Neural progenitor cell (in vitro differentiated cells): ENCODE measurements around the gene IFT122. TPM values are rescaled to one million over a fixed set of nuclear protein-coding genes. Genes with fewer than 3 reads are reported as not detected.
A peak's percentile ranks its signal among the peaks of the same experiment; 100 is the strongest.
"Not testable (repeated sequence)": the region's sequence is repeated elsewhere in the genome, so short reads cannot be mapped to it uniquely, and the experiment has no call there.

Experiments used
- DNase-seq: peaks from one replicate; pipeline ENCODE4 v3.0.0-alpha.2; 2016; ENCODE audit warnings: low spot score
- H2AFZ ChIP-seq: fragments of 200-600 bp; sonication (generic); replicated peaks from 2 replicates; pipeline ENCODE4 v1.6.1; 2016; ENCODE audit warnings: antibody characterized with exemption
- H3F3A ChIP-seq: fragments of 200-600 bp; sonication (generic); 2 replicates; pipeline ENCODE4 v1.6.1; 2016; ENCODE audit warnings: antibody characterized with exemption, low read depth
- H3K27ac ChIP-seq: fragments of 200-600 bp; sonication (generic); 2 replicates; pipeline ENCODE4 v1.5.1; 2016; ENCODE audit warnings: mild to moderate bottlenecking
- H3K27me3 ChIP-seq: fragments of 200-600 bp; sonication (generic); 2 replicates; pipeline ENCODE4 v1.6.1; 2016; ENCODE audit warnings: mild to moderate bottlenecking, moderate library complexity
- H3K36me3 ChIP-seq: fragments of 200-600 bp; sonication (generic); 2 replicates; pipeline ENCODE4 v1.5.1; 2016
- H3K4me1 ChIP-seq: fragments of 200-600 bp; sonication (generic); 2 replicates; pipeline ENCODE4 v1.6.1; 2016; ENCODE audit warnings: mixed run types
- H3K4me2 ChIP-seq: fragments of 200-600 bp; sonication (generic); 2 replicates; pipeline ENCODE4 v1.6.1; 2016
- H3K4me3 ChIP-seq: fragments of 200-600 bp; sonication (generic); 2 replicates; pipeline ENCODE4 v1.5.1; 2016
- H3K79me2 ChIP-seq: fragments of 200-600 bp; sonication (generic); 2 replicates; pipeline ENCODE4 v1.6.1; 2016; ENCODE audit warnings: low read depth
- H3K9ac ChIP-seq: fragments of 200-600 bp; sonication (generic); 2 replicates; pipeline ENCODE4 v1.6.1; 2016
- H3K9me3 ChIP-seq: fragments of 200-600 bp; sonication (generic); 2 replicates; pipeline ENCODE4 v1.5.1; 2016; ENCODE audit warnings: low read depth
- H4K20me1 ChIP-seq: fragments of 200-600 bp; sonication (generic); 2 replicates; pipeline ENCODE4 v1.6.1; 2016; ENCODE audit warnings: low read depth
- H3K27ac Mint-ChIP-seq: 3 replicates; pipeline ENCODE4 v1.8.0; 2021; ENCODE audit warnings: mixed read lengths
- H3K27me3 Mint-ChIP-seq: 2 replicates; pipeline ENCODE4 v1.8.0; 2022; ENCODE audit warnings: low read depth, mild to moderate bottlenecking, inconsistent platforms, moderate library complexity, mixed read lengths; ENCODE audit not compliant: insufficient read depth
- H3K36me3 Mint-ChIP-seq: 3 replicates; pipeline ENCODE4 v1.8.0; 2021; ENCODE audit warnings: mixed read lengths
- H3K4me1 Mint-ChIP-seq: 3 replicates; pipeline ENCODE4 v1.8.0; 2021; ENCODE audit warnings: mixed read lengths
- H3K4me3 Mint-ChIP-seq: 3 replicates; pipeline ENCODE4 v1.8.0; 2021; ENCODE audit warnings: mild to moderate bottlenecking, moderate library complexity, mixed read lengths
- H3K9me3 Mint-ChIP-seq: 3 replicates; pipeline ENCODE4 v1.8.0; 2020; ENCODE audit warnings: mixed read lengths
- CTCF ChIP-seq: fragments of 200-600 bp; sonication (generic); IDR thresholded peaks from 2 replicates; pipeline ENCODE4 v1.5.1; 2017; ENCODE audit warnings: antibody characterized with exemption, mild to moderate bottlenecking
- EZH2 ChIP-seq: fragments of 200-600 bp; sonication (generic); IDR thresholded peaks from 2 replicates; pipeline ENCODE4 v1.6.1; 2017; ENCODE audit warnings: antibody characterized with exemption, mild to moderate bottlenecking, moderate library complexity
- EZH2phosphoT487 ChIP-seq: fragments of 200-600 bp; sonication (generic); IDR thresholded peaks from 2 replicates; pipeline ENCODE4 v1.6.1; 2017; ENCODE audit warnings: antibody characterized with exemption
- total RNA-seq: library from RNA; depleted of rRNA; stranded (reverse); fragments of >200 nt; gene quantifications from 2 replicates; pipeline ENCODE4 v1.2.3, GENCODE V29; 2015; ENCODE audit warnings: low replicate concordance

IFT122 gene
- total RNA-seq, 1 donor from 2014 or later = 48.0 TPM

- no peaks in the 10 kb centered on the region for H3K36me3 ChIP-seq
Measured at GRCh38 chr3:129412542-129413198, 27.4 kb upstream of the IFT122 start.

DNA sequence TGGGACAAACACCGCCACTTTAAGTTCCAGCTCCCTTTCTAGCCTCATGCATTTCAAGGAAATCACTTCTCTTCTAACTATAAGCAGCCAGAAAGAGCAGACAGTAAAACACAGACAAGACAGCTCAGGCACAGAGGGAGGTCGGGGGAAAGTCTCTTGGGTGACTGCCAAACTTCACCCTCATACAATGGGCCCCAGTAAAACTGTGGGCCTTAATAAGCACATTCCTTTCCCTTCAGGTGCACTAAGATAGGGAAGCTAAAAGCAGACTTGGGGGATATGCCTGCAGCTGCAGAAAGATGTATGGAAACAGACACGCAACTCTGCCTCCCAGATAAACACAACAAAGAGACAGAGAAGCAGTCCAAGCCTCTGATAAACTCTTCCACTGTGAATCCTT is 26.8 kb upstream of the IFT122 start:
- not testable (repeated sequence) for H3K4me1 ChIP-seq, H3K36me3 Mint-ChIP-seq, H3K9me3 ChIP-seq, DNase-seq, H3K4me3 Mint-ChIP-seq, H3K4me3 ChIP-seq, H3K9ac ChIP-seq, H3F3A ChIP-seq, H3K79me2 ChIP-seq, H3K36me3 ChIP-seq, H4K20me1 ChIP-seq, H3K9me3 Mint-ChIP-seq, H3K27ac ChIP-seq, H3K27me3 ChIP-seq, H2AFZ ChIP-seq, H3K4me2 ChIP-seq, H3K4me1 Mint-ChIP-seq, H3K27ac Mint-ChIP-seq, H3K27me3 Mint-ChIP-seq

More at GRCh38 chr3:129412542-129413198, 27.4 kb upstream of the IFT122 start:
- H3K36me3 Mint-ChIP-seq = peaks cover 2% of the 10 kb centered on the region
- Histone ChIP-seq H3K27ac (no peak overlapping the region), H3F3A (no peaks in the 10 kb centered on the region), H4K20me1 (no peaks in the 10 kb centered on the region), H3K4me3 (no peak overlapping the region), H3K79me2 (no peaks in the 10 kb centered on the region), H2AFZ (no peak overlapping the region), H3K4me2 (no peak overlapping the region), H3K27me3 (no peaks in the 10 kb centered on the region), H3K9ac (no peak overlapping the region), H3K4me1 (no peaks in the 10 kb centered on the region), H3K9me3 (no peaks in the 10 kb centered on the region)
- H3K27ac Mint-ChIP-seq = peak overlapping the region; percentile 72
- no peaks in the 10 kb centered on the region for H3K4me1 Mint-ChIP-seq
- H3K9me3 Mint-ChIP-seq = no peaks in the 10 kb centered on the region
- TF ChIP-seq CTCF (no peak), EZH2 (no peak), EZH2phosphoT487 (no peak)
- no peak for DNase-seq
- H3K27me3 Mint-ChIP-seq = no peaks in the 10 kb centered on the region
- peak overlapping the region; percentile 15 for H3K4me3 Mint-ChIP-seq

- peaks cover 3% of the 10 kb centered on the region for H3F3A ChIP-seq
- H3K27ac ChIP-seq = no peak overlapping the region
- no peaks in the 10 kb centered on the region for H3K79me2 ChIP-seq
- DNase-seq = no peak
- H3K4me2 ChIP-seq = no peak overlapping the region
- no peak overlapping the region for H3K4me3 ChIP-seq
- Mint-ChIP-seq H3K4me1 (no peaks in the 10 kb centered on the region), H3K27me3 (no peaks in the 10 kb centered on the region), H3K4me3 (no peak overlapping the region), H3K36me3 (no peaks in the 10 kb centered on the region), H3K27ac (no peak overlapping the region), H3K9me3 (no peaks in the 10 kb centered on the region)
- no peaks in the 10 kb centered on the region for H3K36me3 ChIP-seq
- no peaks in the 10 kb centered on the region for H3K9me3 ChIP-seq
- H3K27me3 ChIP-seq = no peaks in the 10 kb centered on the region
- no peak for TF ChIP-seq EZH2
- no peak for TF ChIP-seq CTCF
- no peak for TF ChIP-seq EZH2phosphoT487
- H2AFZ ChIP-seq = no peak overlapping the region
- H4K20me1 ChIP-seq = no peaks in the 10 kb centered on the region
- H3K4me1 ChIP-seq = peaks cover 9% of the 10 kb centered on the region
- H3K9ac ChIP-seq = no peak overlapping the region
Measured at GRCh38 chr3:129413687-129414506, 26.1 kb upstream of the IFT122 start.

GRCh38 chr3:129415378-129415777 is 24.6 kb upstream of the IFT122 start:
- H3K9me3 ChIP-seq = no peaks in the 10 kb centered on the region
- H3K79me2 ChIP-seq = no peaks in the 10 kb centered on the region
- Mint-ChIP-seq H3K27ac (no peak overlapping the region), H3K9me3 (no peaks in the 10 kb centered on the region), H3K36me3 (no peaks in the 10 kb centered on the region), H3K4me3 (no peak overlapping the region), H3K4me1 (no peaks in the 10 kb centered on the region), H3K27me3 (no peaks in the 10 kb centered on the region)
- H2AFZ ChIP-seq = no peak overlapping the region
- H4K20me1 ChIP-seq = no peaks in the 10 kb centered on the region
- peaks cover 8% of the 10 kb centered on the region for H3F3A ChIP-seq
- no peak overlapping the region for H3K9ac ChIP-seq
- TF ChIP-seq CTCF (no peak), EZH2 (no peak), EZH2phosphoT487 (no peak)
- H3K4me1 ChIP-seq = peaks cover 10% of the 10 kb centered on the region
- H3K36me3 ChIP-seq = no peaks in the 10 kb centered on the region
- no peak overlapping the region for H3K4me2 ChIP-seq
- H3K4me3 ChIP-seq = no peak overlapping the region
- H3K27me3 ChIP-seq = no peaks in the 10 kb centered on the region
- H3K27ac ChIP-seq = no peak overlapping the region
- no peak for DNase-seq
